ENCODE measurements around the gene TPRG1. TPM values are rescaled to one million over a fixed set of nuclear protein-coding genes. Genes with fewer than 3 reads are reported as not detected.

TPRG1 gene
- total and polyA plus RNA-seq, 2 donors (not counting 1 experiment from before 2014, with no cell fraction given) = 0.21 to 0.39 TPM

DNA sequence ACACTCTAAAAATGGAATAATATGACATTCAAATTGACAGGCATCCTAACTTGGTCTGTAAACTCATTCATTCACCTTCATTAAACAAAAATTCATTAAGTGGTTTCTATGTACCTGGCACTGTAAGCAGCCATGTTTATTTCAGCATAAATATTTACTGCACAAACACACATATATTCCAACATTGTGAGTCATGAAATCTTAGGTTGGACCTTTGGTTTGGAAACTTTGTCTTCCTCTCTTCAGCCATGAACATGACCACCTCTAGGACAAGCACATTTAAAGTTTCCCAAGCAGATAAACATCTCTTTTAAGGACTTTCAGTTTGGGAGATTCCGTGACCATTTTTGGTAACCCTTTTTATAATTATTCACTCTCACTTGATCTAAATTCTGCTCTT, 131.8 kb downstream of the TPRG1 start:
- Mint-ChIP-seq H3K27ac (no peak overlapping the region), H3K4me1 (no peaks in the 10 kb centered on the region), H3K4me3 (no peak overlapping the region), H3K27me3 (no peaks in the 10 kb centered on the region), H3K9me3 (ENCODE audit: insufficient read depth) (no peaks in the 10 kb centered on the region)
- Histone ChIP-seq H3K4me2 (replicated peaks; ENCODE audit: low read depth, low read length, poor library complexity, severe bottlenecking) (no peak overlapping the region), H3K4me3 (ENCODE audit: control extremely low read depth in 1 of 5, extremely low read depth in 1 of 5, insufficient read depth in 1 of 5, low read depth in 2 of 5, low read length in 4 of 5) (no peak overlapping the region), H3K27me3 (replicated peaks in 1 of 4; ENCODE audit: control extremely low read depth in 1 of 4, control insufficient read depth in 3 of 4, insufficient read depth in 4 of 4, low read length in 3 of 4) (peaks cover 0 to 6% (median 0%) of the 10 kb centered on the region in 4 experiments), H3K27ac (ENCODE audit: low read length in 2 of 2) (no peak overlapping the region), H3K9me3 (ENCODE audit: control extremely low read depth in 1 of 3, control insufficient read depth in 2 of 3, insufficient read depth in 1 of 3, low read length in 2 of 3) (no peaks in the 10 kb centered on the region), H3K79me2 (ENCODE audit: control insufficient read depth, insufficient read depth, low read length) (no peaks in the 10 kb centered on the region), H3K4me1 (ENCODE audit: control insufficient read depth in 2 of 2, insufficient read depth in 2 of 2, low read length in 2 of 2) (no peaks in the 10 kb centered on the region), H3K9ac (ENCODE audit: low read length) (no peak overlapping the region), H2AFZ (ENCODE audit: insufficient read depth, low read depth, low read length, poor library complexity, severe bottlenecking) (no peak overlapping the region), H4K20me1 (ENCODE audit: control insufficient read depth, insufficient read depth, low read length, poor library complexity, severe bottlenecking) (no peaks in the 10 kb centered on the region), H3K36me3 (replicated peaks in 1 of 2; ENCODE audit: control extremely low read depth in 1 of 2, control insufficient read depth in 1 of 2, extremely low read depth in 1 of 2, insufficient read depth in 2 of 2, low read length in 1 of 2) (no peaks in the 10 kb centered on the region)
- DNase-seq = no peak
- POLR2A ChIA-PET = no interaction called here
- WGBS (ENCODE audit: insufficient coverage) = no CpG with 5 or more reads among the region's 1 CpG
- no peak for ATAC-seq (ENCODE audit: low read depth)
- CTCF ChIA-PET = no interaction called here
- intact Hi-C loops (cut with micrococcal nuclease) = no loop called here
- TF ChIP-seq, protein P1, sequence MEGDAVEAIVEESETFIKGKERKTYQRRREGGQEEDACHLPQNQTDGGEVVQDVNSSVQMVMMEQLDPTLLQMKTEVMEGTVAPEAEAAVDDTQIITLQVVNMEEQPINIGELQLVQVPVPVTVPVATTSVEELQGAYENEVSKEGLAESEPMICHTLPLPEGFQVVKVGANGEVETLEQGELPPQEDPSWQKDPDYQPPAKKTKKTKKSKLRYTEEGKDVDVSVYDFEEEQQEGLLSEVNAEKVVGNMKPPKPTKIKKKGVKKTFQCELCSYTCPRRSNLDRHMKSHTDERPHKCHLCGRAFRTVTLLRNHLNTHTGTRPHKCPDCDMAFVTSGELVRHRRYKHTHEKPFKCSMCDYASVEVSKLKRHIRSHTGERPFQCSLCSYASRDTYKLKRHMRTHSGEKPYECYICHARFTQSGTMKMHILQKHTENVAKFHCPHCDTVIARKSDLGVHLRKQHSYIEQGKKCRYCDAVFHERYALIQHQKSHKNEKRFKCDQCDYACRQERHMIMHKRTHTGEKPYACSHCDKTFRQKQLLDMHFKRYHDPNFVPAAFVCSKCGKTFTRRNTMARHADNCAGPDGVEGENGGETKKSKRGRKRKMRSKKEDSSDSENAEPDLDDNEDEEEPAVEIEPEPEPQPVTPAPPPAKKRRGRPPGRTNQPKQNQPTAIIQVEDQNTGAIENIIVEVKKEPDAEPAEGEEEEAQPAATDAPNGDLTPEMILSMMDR (IDR thresholded peaks at IDR 0.05) = no peak
- TF ChIP-seq EZH2 (IDR thresholded peaks at IDR 0.05; ENCODE audit: borderline replicate concordance, insufficient read depth, low read depth, low read length, poor library complexity, severe bottlenecking) = no peak

DNA sequence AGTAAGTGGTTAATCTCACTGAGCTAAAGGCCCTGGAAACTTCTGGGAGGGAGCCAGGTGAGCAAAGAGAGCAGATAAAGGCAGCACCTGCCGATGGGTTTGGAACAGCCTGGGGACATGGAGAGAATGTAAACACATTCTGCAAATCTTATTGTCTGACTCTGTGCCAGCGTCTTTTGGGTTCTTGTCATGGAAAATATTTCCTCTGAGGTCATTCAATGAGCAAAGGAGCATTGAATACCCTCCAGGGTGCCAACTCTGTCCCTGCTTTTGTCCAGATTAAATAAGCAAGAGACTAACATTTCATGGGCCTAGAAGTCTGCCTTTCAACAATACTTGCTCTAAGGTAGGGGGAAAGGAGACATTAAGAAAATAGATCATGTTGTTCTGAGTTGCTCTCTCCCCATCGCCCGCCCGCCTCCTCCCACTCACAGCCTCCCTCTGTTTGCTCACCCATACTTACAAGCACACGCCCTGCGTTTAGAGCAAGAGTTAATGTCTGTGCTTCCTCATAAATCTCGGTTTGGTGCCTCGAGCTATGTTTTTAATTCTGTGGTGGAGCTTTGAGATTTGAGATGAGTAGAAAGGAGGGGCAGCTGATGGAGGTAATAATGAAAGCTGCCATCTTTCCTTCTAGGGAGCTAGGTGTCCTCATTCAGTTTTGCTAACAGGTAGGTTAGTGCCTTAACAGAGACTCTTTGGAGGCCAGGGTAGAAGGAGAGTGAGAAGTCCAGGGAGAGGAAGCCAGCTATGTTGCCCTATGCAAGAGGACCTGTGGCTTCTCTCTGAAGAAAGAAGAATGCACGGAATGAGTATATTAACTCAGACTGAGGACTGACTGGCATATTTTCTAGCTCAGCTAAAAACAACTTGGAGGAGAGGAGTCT, 132.9 kb downstream of the TPRG1 start:
- Mint-ChIP-seq H3K4me3 (no peak overlapping the region), H3K4me1 (no peaks in the 10 kb centered on the region), H3K9me3 (ENCODE audit: insufficient read depth) (no peaks in the 10 kb centered on the region), H3K27ac (no peak overlapping the region), H3K27me3 (peaks cover 3% of the 10 kb centered on the region)
- Histone ChIP-seq H3K79me2 (ENCODE audit: control insufficient read depth, insufficient read depth, low read length) (no peaks in the 10 kb centered on the region), H3K27me3 (replicated peaks in 1 of 4; ENCODE audit: control extremely low read depth in 1 of 4, control insufficient read depth in 3 of 4, insufficient read depth in 4 of 4, low read length in 3 of 4) (peaks cover 0 to 9% (median 0%) of the 10 kb centered on the region in 4 experiments), H3K27ac (ENCODE audit: low read length in 2 of 2) (no peak overlapping the region), H3K36me3 (replicated peaks in 1 of 2; ENCODE audit: control extremely low read depth in 1 of 2, control insufficient read depth in 1 of 2, extremely low read depth in 1 of 2, insufficient read depth in 2 of 2, low read length in 1 of 2) (no peaks in the 10 kb centered on the region), H2AFZ (ENCODE audit: insufficient read depth, low read depth, low read length, poor library complexity, severe bottlenecking) (no peak overlapping the region), H3K4me2 (replicated peaks; ENCODE audit: low read depth, low read length, poor library complexity, severe bottlenecking) (no peak overlapping the region), H3K9ac (ENCODE audit: low read length) (no peak overlapping the region), H4K20me1 (ENCODE audit: control insufficient read depth, insufficient read depth, low read length, poor library complexity, severe bottlenecking) (no peaks in the 10 kb centered on the region), H3K4me3 (ENCODE audit: control extremely low read depth in 1 of 5, extremely low read depth in 1 of 5, insufficient read depth in 1 of 5, low read depth in 2 of 5, low read length in 4 of 5) (no peak overlapping the region), H3K4me1 (ENCODE audit: control insufficient read depth in 2 of 2, insufficient read depth in 2 of 2, low read length in 2 of 2) (no peaks in the 10 kb centered on the region), H3K9me3 (ENCODE audit: control extremely low read depth in 1 of 3, control insufficient read depth in 2 of 3, insufficient read depth in 1 of 3, low read length in 2 of 3) (no peaks in the 10 kb centered on the region)
- ChIA-PET CTCF (no interaction called here), POLR2A (no interaction called here)
- DNase-seq = no peak
- TF ChIP-seq EZH2 (IDR thresholded peaks at IDR 0.05; ENCODE audit: borderline replicate concordance, insufficient read depth, low read depth, low read length, poor library complexity, severe bottlenecking) = no peak
- TF ChIP-seq, protein P1 (IDR thresholded peaks at IDR 0.05) = no peak
- intact Hi-C loops (cut with micrococcal nuclease) = no loop called here
- 96% methylated on average over 3 of the region's 10 CpGs for WGBS (ENCODE audit: insufficient coverage)
- no peak for ATAC-seq (ENCODE audit: low read depth)

Measured in B cell (primary cell).